ENCODE data around the gene RYR1.

DNA sequence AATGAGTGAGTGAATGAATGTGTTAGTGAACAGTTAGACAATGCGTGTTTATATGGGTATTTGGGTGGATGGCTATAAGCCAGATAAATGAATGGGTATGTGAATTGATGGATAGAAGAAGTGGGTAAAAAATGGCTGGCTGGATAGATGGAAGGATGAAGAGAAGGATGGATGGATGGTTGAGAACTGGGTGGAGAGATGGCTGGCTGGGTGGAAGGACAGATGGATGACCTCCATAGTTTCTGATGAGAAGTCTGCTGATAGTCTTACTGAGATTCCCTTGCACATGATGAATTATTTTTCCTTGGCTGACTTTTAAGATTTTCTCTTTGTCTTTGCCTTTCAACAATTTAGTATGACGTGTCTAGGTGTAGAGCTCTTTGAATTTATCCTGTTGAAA is 57.4 kb downstream of the RYR1 start:
- TF ChIP-seq CTCF (IDR thresholded peaks at IDR 0.05) (no peak), POLR2A (IDR thresholded peaks at IDR 0.05) (no peak)
